Measurements from ENCODE around the gene ASXL3.

Gene ASXL3

DNA sequence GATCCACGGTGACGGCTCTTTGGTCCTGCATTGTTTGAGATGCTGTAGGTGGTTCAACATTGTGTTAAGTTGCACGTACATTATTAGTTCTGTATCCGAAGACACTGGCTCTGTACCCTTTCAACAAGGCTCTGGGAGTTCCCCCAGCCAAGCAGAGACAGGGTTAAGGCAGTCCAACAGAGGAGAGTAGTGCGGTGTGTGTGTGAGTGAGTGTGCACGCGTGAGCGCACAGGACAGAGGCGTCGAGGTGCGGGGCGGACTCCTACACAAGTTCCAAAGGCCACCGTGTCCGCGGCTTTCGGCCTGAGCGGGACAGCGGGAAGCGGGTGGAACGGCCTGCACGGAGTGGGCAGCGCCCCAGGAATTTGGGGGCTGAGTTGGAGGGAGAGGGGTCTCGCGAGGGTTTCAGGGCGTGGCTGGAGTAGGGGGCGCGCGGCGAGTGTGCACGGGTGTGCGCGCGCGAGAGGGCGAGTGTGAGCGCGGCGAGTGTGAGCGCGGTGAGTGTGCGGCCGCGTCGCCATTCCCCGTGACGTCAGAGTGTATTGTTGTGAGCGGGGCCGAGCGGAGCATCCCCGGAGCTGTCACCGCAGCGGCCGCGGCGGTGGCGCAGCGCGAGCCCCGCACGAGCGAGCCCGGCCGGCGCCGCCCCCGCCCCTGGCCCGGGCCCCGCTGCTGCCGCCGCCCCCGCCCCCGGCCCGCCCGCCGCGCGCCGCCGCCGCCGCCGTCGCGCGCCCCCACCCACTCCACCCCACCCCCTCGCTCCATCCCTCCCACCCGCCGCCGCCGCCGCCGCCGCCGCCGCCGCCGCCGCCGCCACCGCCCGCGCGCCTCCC lies at the start of gene ASXL3:
Gene ASXL3 (plus strand): TSS at position 535 of the 833 bp plus-strand sequence. CDS start 413 bp downstream, outside the sequence.
- peak; percentile 73 for DNase-seq

DNA sequence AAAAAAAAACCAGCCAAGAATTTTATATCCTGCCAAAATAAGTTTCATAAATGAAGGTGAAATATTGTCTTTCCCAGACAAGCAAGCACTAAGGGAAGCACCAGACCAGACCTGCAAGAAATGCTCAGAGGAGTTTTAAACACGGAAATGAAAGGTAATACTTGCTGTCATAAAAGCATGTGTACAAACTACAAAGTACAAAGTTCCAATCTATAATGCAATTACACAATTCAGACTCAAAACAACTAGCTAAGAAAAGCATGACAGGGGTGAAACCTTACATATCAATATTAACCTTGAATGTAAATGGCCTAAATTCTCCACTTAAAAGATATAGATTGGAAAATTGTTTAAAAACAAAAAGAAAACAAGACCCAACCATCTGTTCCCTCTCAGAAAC lies 45.0 kb upstream of the ASXL3 start:
- DNase-seq: no peak

DNA sequence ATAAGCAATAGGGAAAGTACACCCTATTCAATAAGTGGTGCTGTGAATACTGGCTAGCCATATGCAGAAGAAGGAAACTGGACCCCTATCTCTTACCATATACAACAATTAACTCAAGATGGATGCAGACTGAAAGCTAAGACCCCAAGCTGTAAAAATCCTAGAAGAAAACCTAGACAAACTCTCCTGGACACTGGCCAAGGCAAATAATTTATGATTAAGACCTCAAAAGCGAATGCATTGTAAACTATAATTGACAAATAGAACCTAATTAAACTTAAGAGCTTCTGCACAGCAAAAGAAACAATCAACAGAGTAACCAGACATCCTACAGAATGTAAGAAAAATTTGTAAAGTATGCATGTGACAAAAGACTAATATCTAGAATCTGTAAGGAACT lies 41.1 kb upstream of the ASXL3 start:
- no peak for DNase-seq

DNA sequence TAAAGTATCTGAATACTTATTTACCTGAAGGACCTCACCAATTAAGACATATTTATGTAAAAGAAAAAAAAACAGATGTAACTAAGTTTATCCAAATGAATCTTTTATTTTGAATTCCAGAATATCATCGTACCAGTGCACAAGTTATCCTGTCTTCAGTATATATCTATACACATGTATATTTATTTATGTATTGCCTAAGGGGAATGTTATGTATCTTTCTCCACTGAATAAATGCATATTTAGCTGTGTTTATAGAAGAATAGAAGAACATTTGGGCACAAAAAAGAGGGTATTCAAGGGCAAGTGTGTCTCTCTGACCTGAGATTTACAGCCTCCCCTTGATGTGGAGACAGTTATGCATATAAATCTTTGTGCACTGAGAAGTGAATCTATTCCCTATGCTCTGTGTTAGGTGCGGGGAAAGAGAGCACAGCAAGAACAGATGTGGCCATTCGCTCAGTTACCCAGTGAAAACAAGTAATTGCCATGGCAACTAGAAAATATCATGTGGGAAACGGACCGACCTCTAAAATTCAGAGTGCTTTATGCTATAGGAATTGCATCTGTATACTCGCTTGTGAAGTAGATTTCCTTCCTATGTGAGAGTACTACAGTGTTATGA lies 39.5 kb upstream of the ASXL3 start:
- no peak for DNase-seq

DNA sequence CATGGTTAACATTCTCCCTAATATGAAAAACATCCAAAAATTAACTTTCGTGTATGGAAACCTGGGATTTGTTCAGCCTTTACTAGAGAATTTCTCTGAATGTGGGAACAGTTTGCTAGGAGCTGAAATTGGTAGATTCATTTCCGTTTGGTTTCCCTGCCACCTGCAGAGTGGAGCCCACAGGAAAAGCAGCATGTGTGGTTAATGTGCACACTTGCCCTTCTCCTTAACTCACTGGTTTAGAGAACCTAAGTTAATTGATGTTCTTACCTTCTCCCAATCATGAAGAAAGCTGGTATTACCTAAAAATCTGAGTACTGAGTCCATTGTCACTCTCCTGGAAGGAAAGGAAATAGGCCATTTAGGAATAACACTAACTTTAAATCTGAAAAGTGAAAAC lies 37.6 kb upstream of the ASXL3 start:
- DNase-seq: no peak

DNA sequence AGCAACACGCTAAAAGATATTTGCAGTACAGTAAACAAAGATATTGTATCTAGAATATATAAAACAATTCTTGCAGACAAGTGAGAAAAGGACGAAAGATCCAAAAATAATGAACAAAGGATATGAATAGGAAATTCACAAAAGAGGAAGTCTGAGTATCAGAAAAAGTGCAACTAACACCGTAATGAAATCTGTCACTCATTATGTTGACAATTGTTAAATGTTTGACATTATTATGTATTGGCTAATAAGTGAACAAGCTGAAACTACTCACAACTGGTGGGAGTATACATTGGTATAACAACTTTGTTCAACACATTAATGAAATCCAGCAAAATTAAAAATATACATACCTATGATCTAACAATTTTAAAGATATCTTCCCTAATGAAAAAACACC lies 36.7 kb upstream of the ASXL3 start:
- DNase-seq: no peak

DNA sequence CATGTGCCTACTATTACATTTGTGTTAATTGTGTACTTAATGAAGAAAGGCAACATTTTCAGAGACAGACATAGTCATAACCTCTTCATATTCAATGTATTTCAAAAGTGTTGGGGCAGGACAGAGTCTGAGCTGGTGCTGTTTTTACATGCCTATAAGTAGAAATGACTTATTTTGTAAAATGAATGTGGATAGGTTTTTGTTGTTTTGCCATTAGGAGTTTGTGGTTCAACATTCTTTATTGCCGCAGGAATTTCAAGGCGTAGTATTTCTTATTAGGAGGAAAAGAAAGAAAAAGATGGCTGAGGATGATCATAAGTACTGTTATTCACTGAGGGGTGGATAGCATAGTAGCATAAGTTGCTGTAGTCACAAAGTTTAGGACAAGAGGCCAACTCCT lies 21.2 kb upstream of the ASXL3 start:
- no peak for DNase-seq

DNA sequence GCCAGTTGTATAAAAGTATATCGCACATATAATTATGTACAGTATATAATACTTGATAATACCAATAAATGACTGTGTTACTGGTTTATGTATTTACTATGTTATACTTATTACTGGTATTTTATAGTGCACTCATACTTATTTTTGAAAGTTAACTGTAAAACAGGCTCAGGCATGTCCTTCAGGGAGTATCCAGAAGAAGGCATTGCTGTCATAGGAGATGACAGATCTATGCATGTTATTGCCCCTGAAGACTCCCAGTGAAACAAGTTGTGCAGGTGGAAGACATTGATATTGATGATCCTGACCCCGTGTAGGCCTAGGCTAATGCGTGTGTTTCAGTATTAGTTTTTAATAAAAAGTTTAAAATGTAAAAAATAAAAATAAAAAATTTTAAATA lies 20.3 kb upstream of the ASXL3 start:
- no peak for DNase-seq

DNA sequence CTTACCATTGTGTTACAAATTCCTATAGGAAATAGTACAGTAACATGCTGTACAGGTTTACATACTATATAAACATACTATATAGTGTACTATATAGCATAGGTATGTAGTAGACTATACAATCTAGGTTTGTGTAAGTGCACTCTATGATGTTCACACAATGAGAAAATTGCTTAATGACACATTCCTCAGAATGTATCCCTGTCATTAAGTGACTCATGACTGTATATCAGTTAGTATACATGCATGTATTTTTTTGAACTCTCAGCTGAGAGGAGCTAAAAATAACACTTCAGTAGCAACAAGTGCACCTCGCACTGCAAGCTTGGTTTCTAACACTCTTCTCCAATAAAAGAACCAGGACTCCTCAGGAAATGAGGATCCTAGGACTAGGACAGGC lies 19.5 kb upstream of the ASXL3 start:
- no peak for DNase-seq

DNA sequence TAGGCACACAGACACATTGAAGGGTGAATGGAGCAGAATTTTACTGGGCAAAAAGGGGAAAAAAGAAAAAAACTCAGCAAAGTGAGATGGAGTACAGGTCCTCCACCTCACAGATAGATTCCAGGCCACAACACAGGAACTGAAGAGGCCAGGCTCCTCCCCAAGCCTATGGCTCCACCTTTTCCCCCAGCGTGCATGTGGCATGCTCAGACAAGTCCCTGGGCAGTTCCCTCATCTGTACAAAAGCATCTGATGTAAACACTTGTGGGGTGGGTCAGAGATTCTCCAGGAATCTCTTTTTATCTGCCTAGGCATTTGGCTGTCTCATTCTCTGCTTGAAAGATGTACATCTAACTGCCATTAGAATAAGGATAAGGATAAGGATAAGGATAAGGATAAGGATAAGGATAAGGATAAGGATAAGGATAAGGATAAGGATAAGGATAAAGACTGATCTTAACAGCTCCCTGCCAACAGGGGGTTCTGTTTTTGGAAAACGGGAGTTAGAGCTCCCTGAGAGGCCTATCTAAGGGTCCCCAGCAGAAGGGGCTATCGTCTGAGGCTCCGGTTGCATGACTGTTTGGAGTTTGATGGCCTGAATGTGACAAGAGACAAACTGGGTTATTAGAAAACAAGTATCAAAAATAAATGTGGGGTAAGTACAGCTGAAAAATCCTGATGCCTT lies 17.2 kb upstream of the ASXL3 start:
- DNase-seq: peak; percentile 21

DNA sequence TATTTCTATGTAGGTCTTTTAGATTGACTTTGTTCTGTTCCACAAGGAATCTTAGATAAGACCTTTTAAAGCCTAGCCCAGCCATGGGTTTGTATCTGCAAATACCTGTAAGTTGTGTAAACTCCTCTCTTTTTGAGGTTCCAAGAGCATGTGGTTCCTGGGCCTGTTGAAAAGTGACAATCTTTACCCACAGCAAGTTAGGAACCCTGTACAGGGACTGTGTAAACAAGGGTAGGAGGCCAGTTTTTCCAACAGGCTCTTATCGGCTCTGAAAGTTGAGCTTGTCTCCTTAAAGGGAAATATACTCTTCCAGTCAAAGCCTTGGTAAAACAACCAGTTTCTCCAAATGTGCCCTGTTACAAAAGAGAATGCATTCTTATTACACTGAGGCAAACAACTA lies 15.3 kb upstream of the ASXL3 start:
- no peak for DNase-seq

DNA sequence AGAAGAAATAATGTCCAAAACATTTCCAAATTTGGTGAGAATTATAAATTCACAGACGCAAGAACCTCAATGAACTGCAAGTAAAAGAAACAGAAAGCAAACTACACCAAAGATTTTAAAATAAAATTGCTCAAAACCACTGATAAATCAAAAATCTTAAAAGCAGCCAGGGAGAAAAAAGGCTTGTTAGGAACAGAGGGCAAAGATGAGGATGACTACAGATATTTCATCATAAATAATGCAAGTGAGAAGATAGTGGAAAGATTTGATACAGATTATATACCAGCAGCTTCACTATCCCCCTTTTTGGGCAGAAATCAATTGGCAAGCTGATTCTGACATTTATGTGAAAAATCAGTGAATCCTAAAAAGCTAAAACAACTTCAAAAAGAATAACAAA lies 10.3 kb upstream of the ASXL3 start:
- no peak for DNase-seq

DNA sequence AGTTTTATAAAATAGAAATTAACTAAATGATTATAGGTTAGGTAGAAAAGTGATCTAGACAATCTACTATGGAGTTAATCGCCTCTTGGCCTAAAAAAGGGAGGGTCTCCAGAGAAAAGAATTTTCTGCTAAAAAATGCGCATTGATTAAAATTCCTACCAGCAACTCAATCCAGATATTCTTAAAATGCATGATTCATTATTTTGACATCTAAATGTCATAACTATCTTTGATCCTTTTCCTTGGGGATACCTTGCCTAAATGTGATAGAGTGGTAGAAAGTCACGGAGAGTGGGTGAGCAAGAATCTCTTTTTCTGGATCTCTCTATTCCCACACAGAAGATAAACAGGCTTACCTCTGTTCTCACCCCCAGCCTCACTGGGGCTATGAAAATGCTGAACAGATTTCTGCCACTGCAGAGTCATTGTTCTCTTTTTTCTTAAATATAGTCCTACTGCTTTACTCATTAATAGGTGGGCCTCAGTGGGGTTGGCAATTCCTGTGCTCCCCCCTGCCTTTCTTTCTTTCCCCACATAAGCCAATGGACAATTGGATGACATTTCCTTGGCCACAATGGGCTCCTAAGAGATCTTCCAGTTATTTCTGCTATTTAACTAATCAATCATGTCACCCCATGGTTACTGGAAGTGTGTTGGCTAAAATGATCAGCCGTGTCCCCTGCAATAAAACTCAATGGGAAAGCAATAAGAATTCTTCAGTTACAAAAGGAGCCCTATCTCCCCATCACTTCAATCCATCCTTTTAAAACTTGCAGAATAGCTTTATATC lies 5.8 kb upstream of the ASXL3 start:
- no peak for DNase-seq

DNA sequence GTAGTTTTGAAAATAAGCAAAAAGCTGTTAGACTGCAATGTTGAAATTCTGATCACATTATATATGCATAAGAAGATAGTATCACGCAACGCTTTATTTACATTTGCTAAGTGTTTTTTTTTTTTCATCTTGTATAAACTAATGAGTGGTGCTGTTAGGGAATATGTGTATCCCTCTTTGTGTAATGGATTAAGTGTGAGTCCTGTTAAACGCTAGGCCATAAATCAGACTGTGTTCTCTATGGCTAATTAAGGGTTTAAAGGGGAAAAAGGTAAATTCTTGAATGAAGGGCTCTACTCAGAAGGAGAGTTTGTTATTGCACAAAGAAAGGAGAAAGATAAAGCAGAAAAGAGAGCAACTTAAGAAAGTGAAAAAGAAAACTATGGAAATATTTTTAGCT lies 4.8 kb upstream of the ASXL3 start:
- DNase-seq: no peak

DNA sequence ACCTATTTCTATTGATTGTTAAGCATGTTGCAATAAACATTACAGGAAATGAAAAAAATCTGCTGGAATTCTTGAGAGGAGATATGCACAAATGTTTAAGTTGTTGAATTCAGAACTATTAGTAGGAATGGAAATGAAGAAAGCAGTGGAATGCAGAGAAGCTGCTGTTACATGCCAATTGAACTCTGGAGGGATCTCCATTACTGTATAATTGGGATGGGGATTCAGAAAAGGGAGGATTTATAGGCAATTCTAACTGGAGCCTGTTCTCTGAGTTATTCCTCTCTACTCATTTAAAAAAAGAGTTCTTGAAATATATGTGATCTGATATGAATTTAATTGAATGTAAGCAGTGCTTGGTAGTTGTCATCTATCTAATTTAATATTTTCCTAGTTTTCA lies 2.6 kb upstream of the ASXL3 start:
- DNase-seq: no peak

DNA sequence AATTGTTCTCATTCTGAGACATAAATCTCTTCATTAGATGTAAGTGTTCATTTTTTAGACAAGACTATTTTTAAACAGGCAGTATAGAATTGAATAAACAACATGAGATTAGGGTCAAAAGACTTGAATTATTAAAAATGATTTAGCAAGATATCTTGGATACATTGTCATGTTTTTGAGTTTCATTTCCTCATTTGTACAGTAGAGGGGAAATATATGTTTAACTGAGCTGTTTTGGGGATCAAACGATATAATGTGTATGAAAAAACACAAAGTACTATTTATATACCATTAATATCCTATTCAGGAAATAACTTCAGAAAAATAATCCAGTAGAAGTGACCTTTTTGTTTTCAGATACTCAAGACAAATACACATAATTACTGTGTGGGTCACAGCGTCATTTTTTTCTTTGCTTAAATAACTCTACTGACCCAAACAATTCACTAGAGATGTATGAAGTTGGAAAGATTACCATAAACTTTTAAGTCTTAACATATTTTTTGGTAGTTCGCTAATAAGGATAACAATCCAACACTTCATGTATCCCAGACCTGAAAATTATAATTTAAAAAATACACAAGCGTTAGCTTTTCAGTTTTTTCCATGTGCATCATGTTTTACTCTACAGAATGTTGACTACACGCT lies 896 bp upstream of the ASXL3 start:
- DNase-seq: no peak

DNA sequence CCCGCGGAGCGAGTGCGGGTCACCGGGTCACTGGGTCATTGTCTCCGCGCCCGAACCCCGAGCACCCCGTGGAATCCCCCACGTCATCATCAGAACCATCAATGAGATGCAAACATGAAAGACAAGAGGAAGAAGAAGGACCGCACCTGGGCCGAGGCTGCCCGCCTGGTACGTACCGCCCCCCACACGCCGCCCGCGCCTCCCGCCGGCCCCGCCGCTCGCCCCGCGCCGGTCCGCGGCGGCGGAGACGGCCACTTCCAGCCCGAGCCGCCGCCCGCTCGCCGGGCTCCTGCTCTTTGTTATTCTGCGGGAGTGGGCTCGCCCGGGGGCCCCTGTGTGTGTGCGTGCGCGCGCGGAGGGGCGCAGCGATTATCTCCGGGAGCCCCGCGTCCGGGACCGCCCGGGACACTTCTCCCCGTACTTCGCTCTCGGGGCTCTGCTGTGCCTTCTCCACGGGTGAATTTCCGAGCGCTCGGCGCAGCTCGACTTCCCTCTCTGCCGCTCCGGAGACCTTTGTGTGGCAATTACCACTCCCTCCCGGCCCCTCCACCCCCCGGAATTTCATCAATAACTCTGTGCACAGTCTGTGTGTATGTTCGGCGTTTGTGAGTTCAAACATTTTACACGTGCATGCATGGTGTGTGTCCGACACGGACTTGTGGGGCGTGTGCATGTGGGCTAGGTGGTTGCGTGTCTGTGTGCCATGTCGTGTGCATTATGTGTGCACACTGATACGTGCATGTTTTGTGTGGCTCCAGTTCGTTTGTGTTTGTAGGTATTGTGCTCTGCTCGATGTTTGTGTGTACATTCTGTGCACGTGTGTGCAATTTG lies 714 bp downstream of the ASXL3 start:
- peak; percentile 32 for DNase-seq

DNA sequence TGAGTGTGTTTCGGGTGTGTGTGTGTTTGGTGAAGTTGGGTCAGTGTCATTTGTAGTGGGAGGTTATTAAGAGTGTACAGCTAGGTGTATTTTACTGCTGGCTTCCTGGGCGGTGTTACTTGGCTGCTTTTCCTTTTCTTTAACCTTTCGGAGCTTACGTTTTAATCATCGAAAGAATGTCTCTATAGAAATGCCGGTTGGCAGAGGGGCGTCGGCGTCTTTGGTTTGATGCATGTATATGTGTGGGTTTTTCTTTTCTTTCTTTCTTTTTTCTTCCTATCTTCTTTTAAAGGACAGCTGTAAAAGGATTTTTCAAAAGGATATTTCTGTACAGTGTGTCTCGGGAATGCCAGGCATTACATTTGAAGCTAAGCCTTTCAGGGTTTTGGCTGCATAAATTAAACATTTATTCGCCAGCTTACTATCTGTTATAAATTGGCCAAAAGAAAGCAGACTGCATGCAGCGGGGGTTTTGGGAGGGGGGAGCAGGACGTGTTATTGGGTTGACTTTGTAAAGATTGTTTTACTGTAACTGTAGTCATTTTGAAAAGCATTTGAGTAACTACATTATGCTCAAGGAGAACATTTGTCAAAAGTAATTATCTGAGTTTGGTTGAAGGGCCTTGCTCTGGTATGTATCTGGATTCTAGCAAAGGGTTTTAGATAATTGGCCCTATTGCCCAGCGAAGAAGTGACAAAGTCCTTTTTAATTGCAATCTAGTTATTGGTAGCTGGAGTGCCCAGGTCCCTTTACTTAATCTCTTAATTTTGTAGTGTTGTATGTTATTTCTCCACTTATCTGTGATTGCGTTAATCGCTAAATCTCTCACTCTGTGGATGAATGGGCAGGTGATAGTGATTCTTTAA lies 1.6 kb downstream of the ASXL3 start:
- no peak for DNase-seq

DNA sequence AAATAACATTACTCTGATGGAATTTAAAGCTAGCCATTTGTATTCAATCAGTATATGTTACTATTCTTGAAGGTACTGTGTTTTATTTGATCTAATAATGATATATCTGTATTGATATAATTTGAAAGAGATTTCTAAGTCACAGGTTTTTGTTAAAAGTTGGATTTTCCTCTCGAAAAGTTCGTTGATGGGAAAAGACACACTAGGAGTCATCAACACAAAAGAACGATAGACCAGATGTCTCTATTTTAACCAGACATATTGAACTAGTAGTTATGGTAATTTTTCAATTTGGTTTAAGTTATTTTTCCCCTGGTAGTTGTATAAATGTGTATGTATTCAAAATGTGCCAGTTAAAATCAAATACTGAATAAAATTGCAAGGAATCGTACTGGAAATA lies 2.5 kb downstream of the ASXL3 start:
- DNase-seq: no peak

DNA sequence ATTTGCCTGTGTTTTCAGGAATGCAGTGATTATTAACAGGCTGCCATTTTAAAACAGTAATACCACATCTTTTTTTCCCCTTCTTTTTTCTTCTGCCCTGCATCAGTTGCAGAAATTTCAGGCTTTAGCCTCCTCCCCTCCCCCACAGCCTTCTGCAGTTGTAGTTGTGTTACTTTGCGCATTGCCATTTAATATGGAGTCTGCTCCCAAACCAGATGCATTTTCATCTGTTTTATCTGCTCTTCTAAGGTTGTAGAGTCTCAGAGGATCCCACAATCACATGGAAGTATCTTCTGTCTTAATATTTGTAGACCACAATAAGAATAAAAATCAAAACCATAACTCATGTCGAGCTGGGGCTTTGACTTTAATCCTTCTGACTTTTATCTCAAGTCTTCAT lies 3.8 kb downstream of the ASXL3 start:
- DNase-seq: no peak

DNA sequence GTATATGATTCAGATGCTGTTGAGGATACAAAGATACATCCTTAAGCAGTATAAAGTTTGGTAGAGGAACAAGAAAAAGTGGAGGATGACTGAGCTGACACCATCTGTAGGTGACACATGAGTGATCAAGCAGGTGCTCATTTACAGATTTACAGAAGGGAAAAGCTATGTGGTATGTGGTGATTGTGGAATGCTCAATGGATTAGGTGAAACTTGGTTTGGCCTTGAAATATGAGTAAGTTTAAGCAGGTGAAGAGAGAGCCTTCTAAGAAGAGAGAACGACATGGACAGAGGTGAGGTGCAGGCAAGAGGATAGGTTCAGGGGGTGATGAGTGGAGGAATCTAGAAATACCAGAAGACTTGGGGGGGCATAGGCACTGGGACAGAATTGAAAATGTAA lies 5.9 kb downstream of the ASXL3 start:
- peak; percentile 21 for DNase-seq
